ENCODE results near the gene HRH1. TPM values are rescaled to one million over a fixed set of nuclear protein-coding genes. Genes with fewer than 3 reads are reported as not detected.

Gene HRH1
- total RNA-seq, 1 donor = 9.8 TPM

DNA sequence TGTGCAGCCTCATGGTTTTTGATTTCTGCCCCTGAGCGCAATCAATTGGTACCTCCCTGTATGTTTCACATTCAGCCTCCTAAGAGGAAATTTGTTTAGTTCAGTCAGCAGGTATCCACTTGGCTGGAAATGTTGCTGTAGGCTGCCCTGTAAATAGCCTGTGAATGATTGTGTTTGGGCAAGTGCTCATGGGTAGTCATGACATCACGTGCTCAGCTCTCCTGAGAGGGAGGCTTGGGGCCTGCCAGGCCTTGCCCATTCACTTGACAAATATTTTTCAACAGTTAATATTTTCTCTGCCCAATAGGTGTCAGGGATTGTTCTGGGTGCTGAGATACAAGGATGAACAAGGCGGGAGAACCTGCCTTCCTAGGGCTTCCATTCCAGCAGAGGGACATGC, 13.3 kb downstream of the HRH1 start:
- no peak for DNase-seq (ENCODE audit: insufficient read length, low spot score, missing footprints)
- no peak overlapping the region for H2AFZ ChIP-seq (ENCODE audit: low read length)
- H3K27me3 ChIP-seq (ENCODE audit: insufficient read depth, low read length) = no peaks in the 10 kb centered on the region
- H3K79me2 ChIP-seq (ENCODE audit: insufficient read depth, low read length) = peaks cover 61% of the 10 kb centered on the region
- peaks cover 24% of the 10 kb centered on the region for H3K4me1 ChIP-seq (ENCODE audit: insufficient read depth, low read length)
- no peak overlapping the region for H3K4me2 ChIP-seq (ENCODE audit: insufficient read depth, low read length)
- no peak overlapping the region for H3K27ac ChIP-seq (ENCODE audit: low read depth, low read length)
- H3K36me3 ChIP-seq (ENCODE audit: insufficient read depth, low read length) = no peaks in the 10 kb centered on the region
- TF ChIP-seq, protein P1, sequence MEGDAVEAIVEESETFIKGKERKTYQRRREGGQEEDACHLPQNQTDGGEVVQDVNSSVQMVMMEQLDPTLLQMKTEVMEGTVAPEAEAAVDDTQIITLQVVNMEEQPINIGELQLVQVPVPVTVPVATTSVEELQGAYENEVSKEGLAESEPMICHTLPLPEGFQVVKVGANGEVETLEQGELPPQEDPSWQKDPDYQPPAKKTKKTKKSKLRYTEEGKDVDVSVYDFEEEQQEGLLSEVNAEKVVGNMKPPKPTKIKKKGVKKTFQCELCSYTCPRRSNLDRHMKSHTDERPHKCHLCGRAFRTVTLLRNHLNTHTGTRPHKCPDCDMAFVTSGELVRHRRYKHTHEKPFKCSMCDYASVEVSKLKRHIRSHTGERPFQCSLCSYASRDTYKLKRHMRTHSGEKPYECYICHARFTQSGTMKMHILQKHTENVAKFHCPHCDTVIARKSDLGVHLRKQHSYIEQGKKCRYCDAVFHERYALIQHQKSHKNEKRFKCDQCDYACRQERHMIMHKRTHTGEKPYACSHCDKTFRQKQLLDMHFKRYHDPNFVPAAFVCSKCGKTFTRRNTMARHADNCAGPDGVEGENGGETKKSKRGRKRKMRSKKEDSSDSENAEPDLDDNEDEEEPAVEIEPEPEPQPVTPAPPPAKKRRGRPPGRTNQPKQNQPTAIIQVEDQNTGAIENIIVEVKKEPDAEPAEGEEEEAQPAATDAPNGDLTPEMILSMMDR (IDR thresholded peaks at IDR 0.05; ENCODE audit: extremely low read depth, low read depth, low read length) = no peak
- H3K4me3 ChIP-seq (ENCODE audit: insufficient read depth, low read length) = no peak overlapping the region
- H4K20me1 ChIP-seq (ENCODE audit: insufficient read depth, low read length) = peaks cover 25% of the 10 kb centered on the region
- H3K9me3 ChIP-seq (ENCODE audit: low read depth, low read length) = no peaks in the 10 kb centered on the region

- DNase-seq (ENCODE audit: insufficient read length, low spot score, missing footprints) = no peak
- no peaks in the 10 kb centered on the region for H3K36me3 ChIP-seq (ENCODE audit: insufficient read depth, low read length)
- H3K4me2 ChIP-seq (ENCODE audit: insufficient read depth, low read length) = no peak overlapping the region
- no peaks in the 10 kb centered on the region for H3K27me3 ChIP-seq (ENCODE audit: insufficient read depth, low read length)
- H4K20me1 ChIP-seq (ENCODE audit: insufficient read depth, low read length) = peaks cover 21% of the 10 kb centered on the region
- H3K9me3 ChIP-seq (ENCODE audit: low read depth, low read length) = no peaks in the 10 kb centered on the region
- H3K4me1 ChIP-seq (ENCODE audit: insufficient read depth, low read length) = peaks cover 24% of the 10 kb centered on the region
- TF ChIP-seq, protein P1 (IDR thresholded peaks at IDR 0.05; ENCODE audit: extremely low read depth, low read depth, low read length) = no peak
- no peak overlapping the region for H2AFZ ChIP-seq (ENCODE audit: low read length)
- no peak overlapping the region for H3K27ac ChIP-seq (ENCODE audit: low read depth, low read length)
- H3K4me3 ChIP-seq (ENCODE audit: insufficient read depth, low read length) = no peak overlapping the region
- H3K79me2 ChIP-seq (ENCODE audit: insufficient read depth, low read length) = peaks cover 57% of the 10 kb centered on the region
Measured at GRCh38 chr3:11168406-11168805, 14.1 kb downstream of the HRH1 start.

GRCh38 chr3:11168881-11169805, 14.8 kb downstream of the HRH1 start:
- peak; percentile 89 for DNase-seq (ENCODE audit: insufficient read length, low spot score, missing footprints)
- Histone ChIP-seq H3K4me1 (ENCODE audit: insufficient read depth, low read length) (peaks cover 24% of the 10 kb centered on the region), H4K20me1 (ENCODE audit: insufficient read depth, low read length) (peaks cover 21% of the 10 kb centered on the region), H3K9me3 (ENCODE audit: low read depth, low read length) (no peaks in the 10 kb centered on the region), H3K27me3 (ENCODE audit: insufficient read depth, low read length) (no peaks in the 10 kb centered on the region), H3K4me2 (ENCODE audit: insufficient read depth, low read length) (no peak overlapping the region), H3K36me3 (ENCODE audit: insufficient read depth, low read length) (no peaks in the 10 kb centered on the region), H2AFZ (ENCODE audit: low read length) (no peak overlapping the region), H3K79me2 (ENCODE audit: insufficient read depth, low read length) (peaks cover 55% of the 10 kb centered on the region), H3K4me3 (ENCODE audit: insufficient read depth, low read length) (no peak overlapping the region), H3K27ac (ENCODE audit: low read depth, low read length) (peak overlapping the region; percentile 18)
- TF ChIP-seq, protein P1 (IDR thresholded peaks at IDR 0.05; ENCODE audit: extremely low read depth, low read depth, low read length) = no peak

DNA sequence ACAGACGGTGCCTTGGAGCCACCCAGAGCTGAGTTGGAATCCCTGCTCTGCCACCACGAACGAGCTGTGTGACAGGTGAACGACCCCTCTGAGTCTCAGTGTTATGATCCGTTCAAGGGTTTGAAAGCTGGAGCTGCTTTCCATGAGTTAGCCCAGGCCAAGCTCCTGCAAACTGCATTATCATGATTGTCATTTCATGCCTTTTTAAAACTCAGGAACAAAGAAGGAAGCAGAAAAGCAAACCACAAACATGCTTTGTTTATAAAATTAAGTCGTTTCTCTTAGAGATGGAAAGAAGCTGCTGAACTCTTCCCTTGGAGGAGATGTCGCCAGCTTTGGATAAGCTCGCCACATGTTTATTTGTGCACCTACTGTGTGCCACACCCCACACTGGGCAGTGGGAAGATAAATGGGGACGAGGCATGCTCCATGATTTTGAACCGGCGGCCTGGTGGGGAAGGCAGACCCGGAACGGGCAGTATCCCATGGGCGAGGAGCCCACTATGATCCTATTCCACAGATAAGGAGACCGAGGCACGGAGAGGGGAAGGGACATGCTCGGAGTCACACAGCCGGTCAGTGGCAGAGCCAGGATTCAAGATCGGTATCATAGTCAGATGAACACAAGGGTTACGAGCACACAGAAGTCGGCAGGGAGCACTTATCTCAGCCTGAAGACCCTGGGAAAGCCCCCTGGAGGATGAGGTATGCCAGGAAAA, 15.9 kb downstream of the HRH1 start:
- Histone ChIP-seq H3K36me3 (ENCODE audit: insufficient read depth, low read length) (no peaks in the 10 kb centered on the region), H3K79me2 (ENCODE audit: insufficient read depth, low read length) (peaks cover 64% of the 10 kb centered on the region), H4K20me1 (ENCODE audit: insufficient read depth, low read length) (peaks cover 22% of the 10 kb centered on the region), H3K9me3 (ENCODE audit: low read depth, low read length) (no peaks in the 10 kb centered on the region), H3K4me2 (ENCODE audit: insufficient read depth, low read length) (no peak overlapping the region), H3K4me3 (ENCODE audit: insufficient read depth, low read length) (no peak overlapping the region), H3K4me1 (ENCODE audit: insufficient read depth, low read length) (peaks cover 24% of the 10 kb centered on the region), H3K27ac (ENCODE audit: low read depth, low read length) (no peak overlapping the region), H2AFZ (ENCODE audit: low read length) (no peak overlapping the region), H3K27me3 (ENCODE audit: insufficient read depth, low read length) (no peaks in the 10 kb centered on the region)
- TF ChIP-seq, protein P1 (IDR thresholded peaks at IDR 0.05; ENCODE audit: extremely low read depth, low read depth, low read length) = no peak
- DNase-seq (ENCODE audit: insufficient read length, low spot score, missing footprints) = no peak

Measured in osteoblast (primary cell).